ENCODE data around the gene GRK3.
"Not testable (repeated sequence)": the region's sequence is repeated elsewhere in the genome, so short reads cannot be mapped to it uniquely, and the experiment has no call there.

GRK3 gene

DNA sequence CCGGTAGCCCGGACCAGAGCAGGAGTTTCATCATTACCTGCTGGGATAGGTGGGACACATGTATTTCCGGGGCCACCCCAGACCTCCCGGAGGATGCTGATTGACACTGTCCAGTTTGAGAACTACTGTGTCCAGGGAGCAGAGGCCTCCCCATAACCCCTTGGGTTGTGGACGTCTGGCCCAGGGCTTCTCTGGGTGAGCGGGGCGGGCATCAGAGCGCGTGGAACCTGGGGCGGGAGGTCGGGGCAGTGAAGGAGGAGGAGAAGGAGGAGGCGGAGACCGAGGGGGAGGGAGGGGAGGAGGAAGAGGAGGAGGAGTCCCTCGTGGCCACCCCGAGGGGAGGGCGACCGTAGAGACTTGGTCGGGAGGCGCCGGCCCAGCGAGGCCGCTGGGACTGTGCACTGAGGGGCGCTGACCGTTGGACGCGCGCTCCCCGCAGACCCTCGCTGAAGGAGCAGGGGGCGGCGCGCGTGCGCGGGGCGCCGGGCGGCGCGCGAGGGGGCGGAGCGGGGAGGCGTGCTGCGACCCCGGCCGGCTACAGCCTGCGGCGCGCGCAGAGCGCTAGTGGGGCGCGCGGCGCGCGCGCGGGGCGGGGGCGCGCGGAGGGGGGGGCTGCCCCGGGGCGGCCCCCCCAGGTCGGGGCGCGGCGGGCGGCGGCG, at the start of gene GRK3:
GRK3 (plus strand) TSS at position 356 of the 659 bp plus-strand sequence. CDS start 366 bp downstream, outside the sequence.
- DNase-seq, result peak; percentile 67

GRCh38 chr22:25518000-25518663, 46.3 kb upstream of the GRK3 start:
- no peak for DNase-seq

GRCh38 chr22:25525376-25525775, 39.1 kb upstream of the GRK3 start:
- no peak for DNase-seq

DNA sequence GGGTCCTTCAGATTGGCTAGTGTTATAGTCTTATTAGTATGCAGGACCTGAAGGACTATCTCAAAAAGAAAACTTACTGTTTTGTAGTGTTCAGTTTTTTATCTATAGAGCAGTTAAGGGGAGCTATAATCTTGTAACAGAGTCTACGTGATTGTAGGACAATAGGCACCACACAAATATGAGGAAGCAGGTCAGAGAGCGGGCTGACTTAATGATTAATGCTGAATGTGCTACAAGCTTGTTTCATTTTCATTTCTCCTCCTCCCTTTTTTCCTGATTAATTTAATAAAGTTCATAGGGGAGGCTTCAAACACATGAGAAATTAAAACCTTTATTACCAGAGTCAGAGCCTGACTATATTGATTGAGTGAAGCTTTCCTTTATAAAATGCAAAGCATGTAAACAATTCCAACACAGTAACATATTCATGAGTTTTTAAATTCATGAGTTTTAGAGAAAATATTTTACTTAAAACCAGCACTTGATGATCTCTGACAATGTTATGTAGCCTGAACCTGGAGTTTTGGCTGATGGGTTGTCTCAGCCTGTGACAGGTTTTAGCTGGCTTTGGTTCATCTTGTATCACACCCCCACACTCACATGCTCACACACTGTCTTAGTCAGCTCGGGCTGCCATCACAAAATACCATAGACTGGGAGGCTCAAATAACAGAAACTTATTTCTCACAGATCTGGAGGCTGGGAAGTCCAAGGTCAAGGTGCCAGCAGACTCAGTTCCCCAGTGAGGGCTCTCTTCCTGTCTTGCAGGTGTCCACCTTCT, 38.5 kb upstream of the GRK3 start:
- DNase-seq, result not testable (repeated sequence)

DNA sequence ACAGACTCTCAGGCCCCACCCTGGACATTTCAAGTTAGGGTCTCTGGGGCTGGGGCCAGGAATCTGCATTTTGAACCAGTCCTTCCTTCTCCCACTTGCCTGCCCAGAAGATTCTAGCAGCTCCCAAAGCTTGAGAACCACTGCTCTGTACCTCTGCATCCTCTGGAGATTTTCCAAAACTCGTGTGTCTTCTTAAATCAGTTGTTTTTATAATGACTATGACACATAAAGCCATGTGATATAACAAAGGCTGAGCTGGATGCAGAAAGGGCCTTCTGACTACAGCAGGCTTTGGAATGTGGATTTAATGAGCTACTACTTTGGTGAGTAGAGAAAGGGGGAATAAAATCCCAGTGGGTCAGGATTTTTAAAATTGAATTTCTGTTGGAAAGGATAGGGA, 37.5 kb upstream of the GRK3 start:
- DNase-seq, result not testable (repeated sequence)

- DNase-seq, result not testable (repeated sequence)
Observed at GRCh38 chr22:25528068-25528467, 36.4 kb upstream of the GRK3 start.

GRCh38 chr22:25529059-25529458, 35.4 kb upstream of the GRK3 start:
- DNase-seq, result not testable (repeated sequence)

DNA sequence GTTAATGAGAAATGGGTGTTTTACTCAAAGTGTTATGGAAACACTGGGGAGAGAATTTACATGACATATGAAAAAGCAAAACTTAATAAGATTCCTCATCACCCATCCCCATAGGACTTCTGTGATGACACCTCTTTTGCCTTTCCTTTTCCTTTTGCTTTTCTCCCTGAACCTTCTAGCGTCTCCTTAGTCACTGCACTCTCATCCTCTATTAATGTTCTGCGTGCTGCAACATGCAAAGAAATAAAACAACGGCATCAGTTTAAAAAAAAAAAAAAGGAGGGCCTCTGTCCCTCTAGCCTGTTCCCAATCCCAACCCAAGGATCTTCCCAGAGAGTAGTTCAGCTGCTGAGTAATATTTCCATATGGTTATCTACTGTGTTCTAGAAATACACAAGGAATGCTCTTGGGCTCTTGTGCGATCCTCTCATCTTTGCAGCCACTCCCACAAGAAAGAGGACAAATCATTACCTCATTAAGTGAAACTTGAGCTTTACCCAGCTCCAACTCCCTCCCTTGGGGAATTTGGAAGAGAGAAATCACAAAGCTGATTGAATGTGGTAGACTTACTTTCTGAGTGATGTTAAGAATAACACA, 34.8 kb upstream of the GRK3 start:
- not testable (repeated sequence) for DNase-seq

DNA sequence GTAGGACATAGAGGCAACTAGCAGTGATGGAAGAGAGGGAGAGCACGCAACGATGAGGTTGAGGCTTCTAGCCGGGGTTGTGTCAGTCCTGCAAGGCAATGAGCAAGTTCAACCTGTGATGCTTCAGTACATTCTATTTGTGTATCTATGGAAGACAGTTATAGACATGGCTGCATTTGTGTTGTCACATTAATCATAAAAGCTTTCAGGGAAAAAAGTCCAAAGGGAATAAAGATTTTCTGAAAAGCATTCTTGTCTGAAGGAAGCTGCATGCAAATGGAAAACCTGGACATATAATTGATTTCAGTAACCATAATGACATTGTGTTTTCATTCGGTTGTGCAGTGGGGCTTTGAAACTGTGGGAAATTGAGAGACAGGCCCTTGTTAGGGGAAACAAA, 32.8 kb upstream of the GRK3 start:
- DNase-seq, result not testable (repeated sequence)

- DNase-seq, result no peak
Observed at GRCh38 chr22:25534724-25535123, 29.8 kb upstream of the GRK3 start.

GRCh38 chr22:25536589-25536988, 27.9 kb upstream of the GRK3 start:
- no peak for DNase-seq

DNA sequence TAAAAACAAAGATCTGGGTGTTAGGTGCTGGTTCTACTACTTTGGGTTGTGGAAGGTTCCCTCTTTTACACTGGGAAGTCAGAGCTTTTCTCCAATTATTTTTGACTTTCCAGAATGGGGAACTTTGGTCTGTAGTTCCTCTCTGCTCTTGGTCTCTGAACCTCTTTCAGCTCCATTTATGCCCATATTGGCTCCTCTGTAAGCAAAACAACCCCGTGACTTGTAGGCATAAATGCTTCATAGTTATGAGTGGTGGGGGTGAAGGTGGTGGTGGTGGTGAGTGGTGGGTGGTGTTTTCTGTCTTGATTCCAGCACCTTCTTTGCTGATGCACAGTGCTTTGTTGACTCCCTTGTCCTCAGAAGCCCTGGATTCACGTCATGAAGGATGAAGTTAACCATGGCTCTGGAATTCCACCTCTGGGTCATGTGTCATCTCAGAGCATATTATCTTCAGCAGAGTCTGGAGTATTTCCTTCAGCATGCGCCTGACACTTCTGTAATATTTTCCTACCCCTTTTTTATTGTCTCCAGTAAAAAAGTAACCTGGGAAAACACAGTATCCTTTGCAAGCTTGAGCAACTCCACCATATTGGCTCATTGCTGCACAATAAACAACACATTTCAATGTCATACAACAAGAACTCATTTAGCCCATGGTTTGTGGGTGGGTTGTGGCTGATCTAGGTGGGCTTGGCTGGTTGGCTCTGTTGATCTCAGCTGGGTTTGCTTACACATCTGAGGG, 24.1 kb upstream of the GRK3 start:
- no peak for DNase-seq

- no peak for DNase-seq
Observed at GRCh38 chr22:25540908-25541660, 23.4 kb upstream of the GRK3 start.

- no peak for DNase-seq
Observed at GRCh38 chr22:25542191-25542590, 22.3 kb upstream of the GRK3 start.

DNA sequence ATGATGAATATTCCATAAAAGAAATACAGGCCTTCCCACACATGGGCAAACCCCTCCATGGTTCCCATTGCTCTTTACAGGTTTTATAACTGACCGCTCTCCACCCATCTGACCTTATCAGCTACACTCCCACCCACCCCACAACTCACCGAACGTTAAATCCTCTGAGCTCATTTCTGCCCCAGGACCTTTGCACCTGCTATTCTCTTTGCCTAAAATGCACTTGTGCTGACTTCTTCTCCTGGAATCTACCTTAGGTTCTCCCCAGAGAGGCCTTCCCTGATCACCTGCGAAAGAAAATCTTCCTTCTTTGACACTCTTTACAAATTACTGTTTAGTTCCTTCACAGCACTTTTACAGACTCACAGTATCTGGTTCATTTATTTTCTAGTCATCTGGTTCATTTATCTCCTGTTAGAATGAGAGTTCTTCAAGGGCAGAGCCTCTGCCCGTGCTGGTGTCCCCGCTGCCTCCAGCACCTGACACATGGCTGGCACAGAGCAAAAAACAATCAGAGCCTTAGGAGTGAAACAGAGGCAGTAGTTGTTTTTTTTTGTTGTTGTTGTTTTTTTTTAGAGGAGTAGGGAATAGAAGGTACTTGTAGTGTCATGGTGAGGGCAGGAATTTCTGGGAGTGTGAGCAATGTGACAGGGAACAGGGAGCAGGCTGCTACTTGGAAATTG, 21.6 kb upstream of the GRK3 start:
- no peak for DNase-seq

DNA sequence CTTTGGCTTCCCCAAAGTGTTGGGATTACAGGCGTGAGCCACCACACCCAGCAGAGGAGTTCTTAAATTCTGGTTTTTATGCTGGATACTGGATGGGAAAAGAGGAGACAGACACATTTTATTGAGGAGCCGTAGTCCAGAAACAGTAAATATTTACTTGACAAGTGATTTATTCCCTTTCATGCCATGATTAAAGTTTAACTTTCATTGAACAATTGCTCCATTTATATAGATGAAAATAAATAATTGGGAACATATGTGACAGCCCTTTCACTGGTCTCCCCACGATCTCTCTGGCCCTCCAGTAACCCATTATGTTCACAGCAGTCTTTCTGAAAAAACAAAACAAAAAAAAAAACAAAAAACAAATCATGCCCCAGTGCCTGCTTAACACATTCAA, 19.3 kb upstream of the GRK3 start:
- no peak for DNase-seq

GRCh38 chr22:25545672-25546071, 18.8 kb upstream of the GRK3 start:
- DNase-seq, result no peak

- no peak for DNase-seq
Observed at GRCh38 chr22:25546242-25546641, 18.2 kb upstream of the GRK3 start.

GRCh38 chr22:25546751-25547150, 17.7 kb upstream of the GRK3 start:
- DNase-seq, result no peak

DNA sequence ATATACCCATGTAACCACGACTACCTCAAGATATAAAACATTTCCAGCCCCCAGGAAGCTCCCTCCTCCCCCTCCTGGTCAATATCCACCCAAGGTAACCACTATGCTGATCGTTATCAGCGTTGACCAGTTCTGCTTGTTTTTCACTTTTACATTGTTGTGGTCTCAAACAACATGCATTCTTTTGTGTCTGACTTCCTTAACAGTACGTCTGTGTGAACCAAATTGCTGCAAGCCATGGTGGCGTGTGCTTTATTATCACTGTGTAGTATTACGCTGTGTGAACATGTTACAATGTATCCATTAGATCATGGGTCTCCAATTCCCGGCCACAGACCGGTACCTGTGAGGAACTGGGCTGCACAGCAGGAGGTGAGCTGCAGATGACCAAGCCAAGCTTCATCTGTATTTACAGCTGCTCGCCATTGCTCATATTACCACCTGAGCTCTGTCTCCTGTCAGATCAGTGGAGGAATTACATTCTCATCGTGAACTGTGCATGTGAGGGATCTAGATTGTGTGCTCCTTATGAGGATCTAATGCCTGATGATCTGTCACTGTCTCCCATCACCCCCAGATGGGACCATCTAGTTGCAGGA, 15.5 kb upstream of the GRK3 start:
- no peak for DNase-seq

DNA sequence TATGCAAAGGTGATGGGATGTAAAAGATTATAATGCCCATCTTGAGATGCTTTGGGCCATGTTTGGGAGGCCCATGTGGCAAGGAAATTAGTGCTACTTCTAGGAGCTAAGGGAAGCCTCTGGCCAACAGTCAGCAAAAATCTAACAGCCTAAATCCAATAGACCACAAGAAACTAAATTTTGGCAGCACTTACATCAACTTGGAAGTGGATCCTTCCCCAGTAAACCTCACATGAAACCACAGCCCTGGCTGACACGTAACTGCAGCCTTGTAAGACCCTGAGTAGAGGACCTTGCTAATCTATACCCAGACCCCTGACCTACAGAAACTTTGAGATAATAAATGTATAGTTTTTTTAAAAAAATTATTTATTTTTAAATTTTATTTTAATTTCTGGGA, 13.1 kb upstream of the GRK3 start:
- DNase-seq, result no peak
